Measurements from ENCODE around the gene HES5.

GRCh38 chr1:2492091-2492490 lies 38.0 kb downstream of the HES5 start:
- TF ChIP-seq MXI1 (IDR thresholded peaks at IDR 0.05; ENCODE audit: borderline replicate concordance, low read depth, low read length) (no peak), SMC3 (IDR thresholded peaks at IDR 0.05; ENCODE audit: low read depth, low read length) (no peak), USF2 (IDR thresholded peaks at IDR 0.05; ENCODE audit: low read depth, low read length) (no peak)
